Tibial nerve (tissue), 4 donors: ENCODE results near the gene L3MBTL4. TPM values are rescaled to one million over a fixed set of nuclear protein-coding genes. Genes with fewer than 3 reads are reported as not detected.
"Not testable (repeated sequence)": the region's sequence is repeated elsewhere in the genome, so short reads cannot be mapped to it uniquely, and the experiment has no call there.

Experiments used
- DNase-seq, 2 donors: peaks; one replicate each; pipeline ENCODE4 v3.0.0-alpha.2; 2019; ENCODE audit warnings: low spot score in 2 of 2
- H3K27ac ChIP-seq, 4 donors: fragments of 200-600 bp; sonication (generic) in 3 of 4; one replicate each; pipeline ENCODE4 v1.5.1; 2017 to 2019; ENCODE audit warnings: mild to moderate bottlenecking in 1 of 4
- H3K27me3 ChIP-seq, 2 donors: fragments of 200-600 bp; sonication (generic) in 1 of 2; one replicate each; pipeline versions ENCODE4 v1.5.1 to v1.6.0; 2017 to 2019
- H3K36me3 ChIP-seq, 3 donors: fragments of 200-600 bp; sonication (generic); one replicate each; pipeline ENCODE4 v1.5.1; 2018 to 2019
- H3K4me1 ChIP-seq, 4 donors: fragments of 200-600 bp; sonication (generic) in 3 of 4; one replicate each; pipeline ENCODE4 v1.5.1; 2017 to 2019
- H3K4me3 ChIP-seq, 4 donors: fragments of 200-600 bp; sonication (generic) in 3 of 4; one replicate each; pipeline ENCODE4 v1.5.1; 2017 to 2019; ENCODE audit warnings: mild to moderate bottlenecking in 1 of 4, moderate library complexity in 1 of 4
- H3K9me3 ChIP-seq, 4 donors: fragments of 200-600 bp; sonication (generic) in 3 of 4; one replicate each; pipeline ENCODE4 v1.5.1; 2017 to 2019
- EP300 ChIP-seq, 2 donors: sonication (generic); formaldehyde crosslinking; IDR thresholded peaks; one replicate each; pipeline ENCODE4 v1.6.1; 2017; ENCODE audit warnings: antibody characterized with exemption in 2 of 2, mild to moderate bottlenecking in 1 of 2
- POLR2A ChIP-seq, 2 donors: fragments of 450-650 bp; IDR thresholded peaks; one replicate each; pipeline ENCODE4 v1.6.1; 2017; ENCODE audit warnings: antibody characterized with exemption in 2 of 2, mild to moderate bottlenecking in 2 of 2, moderate library complexity in 2 of 2
- WGBS, 2 donors: methylation state at CpG; one replicate each; pipeline ENCODE4 v1.1.5; 2018; 5-methylcytosine and 5-hydroxymethylcytosine counted together
- total RNA-seq, 4 donors: library from RNA; depleted of rRNA; stranded (reverse); fragments of >200 nt; gene quantifications; one replicate each; pipeline ENCODE4 v1.1.0, GENCODE V29; 2016
- TF ChIP-seq, protein P1 (sequence below), 5 experiments: fragments of 200-600 bp in 3 of 5; fragments of 450-650 bp in 2 of 5; sonication (generic) in 3 of 5; IDR thresholded peaks; one replicate each; pipeline ENCODE4 v1.5.1; 2016 to 2019; ENCODE audit warnings: antibody characterized with exemption in 5 of 5, mild to moderate bottlenecking in 3 of 5, moderate library complexity in 2 of 5

Gene L3MBTL4
- total RNA-seq, 4 donors from 2014 or later, result 6.3 to 9.0 (median 8.1) TPM

DNA sequence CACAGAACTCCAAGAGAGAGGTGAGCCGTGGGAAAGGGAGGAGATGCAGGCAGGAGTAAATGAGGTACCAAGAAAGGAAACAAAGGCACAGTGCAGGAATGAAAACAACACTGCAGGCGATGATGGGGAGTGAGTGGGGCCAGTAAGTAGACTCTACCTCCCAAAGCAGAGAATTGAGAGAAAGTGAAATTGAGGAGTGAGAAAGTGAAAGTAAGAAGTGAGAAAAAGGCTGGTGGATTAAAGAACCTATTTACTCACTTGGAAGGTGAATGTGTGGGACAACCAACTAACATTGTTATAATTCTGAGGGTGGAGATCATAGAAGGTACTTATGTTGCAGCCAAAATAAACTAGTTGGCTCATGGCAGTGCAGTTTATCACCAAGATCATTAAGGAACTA, 326.3 kb downstream of the L3MBTL4 start:
- Histone ChIP-seq H3K9me3 (peaks cover 0 to 7% (median 0%) of the 10 kb centered on the region in 4 donors), H3K4me3 (no peak overlapping the region), H3K36me3 (peaks cover 0 to 5% (median 0%) of the 10 kb centered on the region in 3 donors), H3K27ac (no peak overlapping the region), H3K27me3 (no peaks in the 10 kb centered on the region), H3K4me1 (no peaks in the 10 kb centered on the region)
- WGBS, 2 donors, result 89 to 95% methylated on average over 2 of the region's 2 CpGs
- no peak for DNase-seq
- TF ChIP-seq, protein P1, sequence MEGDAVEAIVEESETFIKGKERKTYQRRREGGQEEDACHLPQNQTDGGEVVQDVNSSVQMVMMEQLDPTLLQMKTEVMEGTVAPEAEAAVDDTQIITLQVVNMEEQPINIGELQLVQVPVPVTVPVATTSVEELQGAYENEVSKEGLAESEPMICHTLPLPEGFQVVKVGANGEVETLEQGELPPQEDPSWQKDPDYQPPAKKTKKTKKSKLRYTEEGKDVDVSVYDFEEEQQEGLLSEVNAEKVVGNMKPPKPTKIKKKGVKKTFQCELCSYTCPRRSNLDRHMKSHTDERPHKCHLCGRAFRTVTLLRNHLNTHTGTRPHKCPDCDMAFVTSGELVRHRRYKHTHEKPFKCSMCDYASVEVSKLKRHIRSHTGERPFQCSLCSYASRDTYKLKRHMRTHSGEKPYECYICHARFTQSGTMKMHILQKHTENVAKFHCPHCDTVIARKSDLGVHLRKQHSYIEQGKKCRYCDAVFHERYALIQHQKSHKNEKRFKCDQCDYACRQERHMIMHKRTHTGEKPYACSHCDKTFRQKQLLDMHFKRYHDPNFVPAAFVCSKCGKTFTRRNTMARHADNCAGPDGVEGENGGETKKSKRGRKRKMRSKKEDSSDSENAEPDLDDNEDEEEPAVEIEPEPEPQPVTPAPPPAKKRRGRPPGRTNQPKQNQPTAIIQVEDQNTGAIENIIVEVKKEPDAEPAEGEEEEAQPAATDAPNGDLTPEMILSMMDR (IDR thresholded peaks at IDR 0.05), result no peak
- no peak for TF ChIP-seq EP300 (IDR thresholded peaks at IDR 0.05)
- no peak for TF ChIP-seq POLR2A (IDR thresholded peaks at IDR 0.05)

DNA sequence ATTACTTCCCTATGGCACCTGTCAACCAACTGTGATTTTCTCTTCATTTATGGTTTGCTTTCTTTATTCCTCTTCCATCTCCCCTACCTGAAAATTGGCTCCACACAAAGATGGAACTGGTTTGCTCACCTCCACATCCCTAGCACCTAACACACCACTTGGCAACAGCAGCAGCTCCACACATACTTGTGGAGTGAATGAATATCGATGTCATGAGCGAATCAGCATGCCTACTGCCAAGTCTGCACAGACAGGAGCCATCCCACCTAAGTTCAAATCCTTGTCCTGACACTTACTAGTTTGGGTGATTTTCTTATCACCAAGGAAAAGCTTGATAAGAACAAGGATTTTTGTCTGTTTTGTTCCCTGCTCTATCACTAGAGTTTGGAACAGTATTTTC, 328.0 kb downstream of the L3MBTL4 start:
- 96 to 100% methylated on average over 2 of the region's 2 CpGs for WGBS, 2 donors
- H3K4me3 ChIP-seq, result no peak overlapping the region
- TF ChIP-seq EP300 (IDR thresholded peaks at IDR 0.05), result no peak
- TF ChIP-seq, protein P1 (IDR thresholded peaks at IDR 0.05), result no peak
- TF ChIP-seq POLR2A (IDR thresholded peaks at IDR 0.05), result no peak

DNA sequence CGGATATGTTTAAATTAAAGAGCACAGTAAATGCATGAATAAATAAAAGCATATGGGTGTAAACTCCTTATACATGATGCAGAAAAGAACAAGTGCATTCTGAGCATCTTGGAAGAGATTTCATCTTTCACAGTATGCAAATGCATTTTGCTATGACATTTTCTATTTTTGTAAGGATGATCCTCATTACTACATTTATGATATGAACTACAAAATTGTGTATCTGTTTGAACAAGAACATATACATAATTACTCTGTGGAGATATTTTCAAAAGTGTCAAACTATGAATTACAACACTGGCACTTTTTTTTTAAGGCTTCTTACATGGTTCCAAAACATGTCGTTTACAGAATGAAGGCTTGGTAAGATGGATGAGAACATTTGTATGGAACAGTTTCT, 335.3 kb downstream of the L3MBTL4 start:
- H3K27ac ChIP-seq, result no peak overlapping the region
- WGBS, 2 donors, result 86 to 91% methylated on average over 2 of the region's 2 CpGs
- no peak for DNase-seq
- no peaks in the 10 kb centered on the region for H3K36me3 ChIP-seq
- no peak overlapping the region for H3K4me3 ChIP-seq
- no peaks in the 10 kb centered on the region for H3K27me3 ChIP-seq
- TF ChIP-seq EP300 (IDR thresholded peaks at IDR 0.05), result no peak
- TF ChIP-seq, protein P1 (IDR thresholded peaks at IDR 0.05), result no peak
- no peak for TF ChIP-seq POLR2A (IDR thresholded peaks at IDR 0.05)
- no peaks in the 10 kb centered on the region for H3K9me3 ChIP-seq
- no peaks in the 10 kb centered on the region for H3K4me1 ChIP-seq

More for the DNA sequence above, 328.0 kb downstream of the L3MBTL4 start:
- Histone ChIP-seq H3K27ac (no peak overlapping the region), H3K9me3 (peaks cover 0 to 7% (median 0%) of the 10 kb centered on the region in 4 donors), H3K27me3 (no peaks in the 10 kb centered on the region), H3K4me1 (no peaks in the 10 kb centered on the region), H3K36me3 (no peaks in the 10 kb centered on the region)
- no peak for DNase-seq

DNA sequence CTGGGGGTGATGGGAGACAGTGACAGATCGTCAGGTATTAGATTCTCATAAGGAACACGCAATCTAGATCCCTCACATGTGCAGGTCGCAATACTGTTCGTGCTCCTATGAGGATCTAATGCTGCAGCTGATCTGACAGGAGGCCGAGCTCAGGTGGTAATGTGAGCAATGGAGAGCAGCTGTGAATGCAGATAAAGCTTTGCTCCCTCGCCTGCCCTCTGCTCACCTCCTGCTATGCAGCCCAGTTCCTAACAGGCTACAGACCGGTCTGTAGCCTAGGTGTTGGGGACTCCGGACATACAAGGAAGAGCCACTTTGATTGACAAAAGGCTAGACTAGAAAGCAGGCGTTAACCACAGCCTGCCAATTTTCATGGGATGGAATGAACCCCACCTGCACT, 335.8 kb downstream of the L3MBTL4 start:
- no peaks in the 10 kb centered on the region for H3K27me3 ChIP-seq
- H3K36me3 ChIP-seq, result no peaks in the 10 kb centered on the region
- no peak for TF ChIP-seq EP300 (IDR thresholded peaks at IDR 0.05)
- TF ChIP-seq, protein P1 (IDR thresholded peaks at IDR 0.05), result no peak
- no peak for TF ChIP-seq POLR2A (IDR thresholded peaks at IDR 0.05)
- H3K4me1 ChIP-seq, result no peaks in the 10 kb centered on the region
- H3K27ac ChIP-seq, result no peak overlapping the region
- H3K9me3 ChIP-seq, result no peaks in the 10 kb centered on the region
- whole genome bisulfite sequencing, 2 donors, result 82 to 93% methylated on average over 9 of the region's 9 CpGs
- DNase-seq, result no peak
- no peak overlapping the region for H3K4me3 ChIP-seq

DNA sequence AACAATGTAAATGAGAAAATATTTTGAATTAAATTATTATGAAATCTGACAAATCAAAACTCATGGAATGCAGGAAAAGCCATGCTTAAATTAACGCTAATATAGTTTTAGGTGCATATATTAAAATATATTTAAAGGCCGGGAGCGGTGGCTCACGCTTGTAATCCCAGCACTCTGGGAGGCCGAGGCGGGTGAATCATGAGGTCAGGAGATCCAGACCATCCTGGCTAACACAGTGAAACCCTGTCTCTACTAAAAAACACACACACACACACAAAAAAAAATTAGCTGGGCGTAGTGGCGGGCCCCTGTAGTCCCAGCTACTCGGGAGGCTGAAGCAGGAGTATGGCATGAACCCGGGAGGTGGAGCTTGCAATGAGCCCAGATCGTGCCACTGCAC, 342.3 kb downstream of the L3MBTL4 start:
- not testable (repeated sequence) for H3K27me3 ChIP-seq, H3K9me3 ChIP-seq, H3K27ac ChIP-seq, H3K4me1 ChIP-seq, DNase-seq, H3K36me3 ChIP-seq, H3K4me3 ChIP-seq
- WGBS, 2 donors, result 94 to 95% methylated on average over 11 of the region's 11 CpGs

DNA sequence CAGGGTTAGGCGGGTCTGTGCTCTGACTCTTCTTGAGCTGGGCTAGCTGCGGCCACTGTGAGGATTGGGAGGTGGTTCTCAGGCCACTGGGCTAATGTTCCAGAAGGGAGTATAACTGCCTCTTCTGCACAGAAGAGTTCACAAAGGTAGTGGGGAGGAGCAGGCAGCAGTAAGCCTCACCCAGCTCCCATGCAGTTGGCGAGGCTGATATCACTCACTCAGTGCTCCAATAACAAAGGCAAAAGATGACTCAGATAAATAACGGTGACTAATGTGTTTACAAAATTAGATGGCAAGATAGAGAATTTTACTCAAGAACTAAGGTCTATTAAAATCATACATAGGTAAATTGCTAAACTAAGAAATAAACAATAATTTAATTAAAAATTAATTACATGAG, 345.2 kb downstream of the L3MBTL4 start:
- Histone ChIP-seq H3K4me1 (no peaks in the 10 kb centered on the region), H3K9me3 (no peaks in the 10 kb centered on the region), H3K27me3 (no peaks in the 10 kb centered on the region), H3K4me3 (no peak overlapping the region), H3K27ac (no peak overlapping the region), H3K36me3 (no peaks in the 10 kb centered on the region)
- 93 to 96% methylated on average over 4 of the region's 4 CpGs for WGBS, 2 donors
- DNase-seq, result no peak
- TF ChIP-seq EP300 (IDR thresholded peaks at IDR 0.05) (no peak), POLR2A (IDR thresholded peaks at IDR 0.05) (no peak)
- TF ChIP-seq, protein P1 (IDR thresholded peaks at IDR 0.05), result no peak
